OCI-LY7 (cell line): ENCODE measurements around the gene TNFAIP3. TPM values are rescaled to one million over a fixed set of nuclear protein-coding genes. Genes with fewer than 3 reads are reported as not detected.
"Not testable (repeated sequence)": the region's sequence is repeated elsewhere in the genome, so short reads cannot be mapped to it uniquely, and the experiment has no call there.

ENCODE experiments used
- BruUV-seq: library from RNA; stranded (reverse); fragments of 400-500 nt; replicated peaks from 2 replicates; lab custom pipeline; 2021; lab: Mats Ljungman, UMichigan
- CTCF ChIA-PET: fragments of 300-600 bp; sonication (Branson Sonifier 250); formaldehyde crosslinking; loops from one replicate; lab custom pipeline; 2022; ENCODE audit warnings: antibody characterized with exemption; ENCODE audit not compliant: unreplicated experiment; lab: Charles Lee
- POLR2A ChIA-PET: fragments of 300-600 bp; sonication (Branson Sonifier 250); formaldehyde crosslinking; loops from one replicate; lab custom pipeline; 2022; ENCODE audit warnings: antibody characterized with exemption; lab: Charles Lee
- DNase-seq: peaks from one replicate; pipeline ENCODE4 v3.0.0-alpha.2; 2015; ENCODE audit warnings: low spot score
- H2AFZ ChIP-seq: fragments of 200-600 bp; sonication (generic), shearing (Covaris generic); 2 replicates; pipeline ENCODE4 v1.6.1; 2014; ENCODE audit warnings: mild to moderate bottlenecking, antibody characterized with exemption, low read length, moderate library complexity
- H3K27ac ChIP-seq: fragments of 200-600 bp; sonication (generic); 2 replicates; pipeline ENCODE4 v1.5.1; 2014; ENCODE audit warnings: mixed run types, low read depth, mild to moderate bottlenecking, moderate library complexity, low read length, inconsistent platforms; ENCODE audit not compliant: poor library complexity, severe bottlenecking
- H3K36me3 ChIP-seq: fragments of 200-600 bp; sonication (generic); 2 replicates; pipeline ENCODE4 v1.6.1; 2014; ENCODE audit warnings: mild to moderate bottlenecking, antibody characterized with exemption, low read length, moderate library complexity, mixed read lengths; ENCODE audit not compliant: insufficient read depth
- H3K4me1 ChIP-seq: fragments of 200-600 bp; sonication (generic); 2 replicates; pipeline ENCODE4 v1.5.1; 2014; ENCODE audit warnings: mild to moderate bottlenecking, low read length; ENCODE audit not compliant: insufficient read depth, poor library complexity, severe bottlenecking
- H3K4me2 ChIP-seq: fragments of 200-600 bp; sonication (generic); 2 replicates; pipeline ENCODE4 v1.6.1; 2014; ENCODE audit warnings: mild to moderate bottlenecking, low read length
- H3K4me3 ChIP-seq: fragments of 200-600 bp; sonication (generic); 2 replicates; pipeline ENCODE4 v1.5.1; 2014; ENCODE audit warnings: mild to moderate bottlenecking, low read depth, low read length; ENCODE audit not compliant: poor library complexity, severe bottlenecking
- H3K79me2 ChIP-seq: fragments of 200-600 bp; sonication (generic); 2 replicates; pipeline ENCODE4 v1.6.1; 2016; ENCODE audit warnings: low read depth, mild to moderate bottlenecking, low read length, moderate library complexity, mixed read lengths; ENCODE audit not compliant: insufficient read depth
- H3K9me2 ChIP-seq: fragments of 200-600 bp; sonication (generic); 2 replicates; pipeline ENCODE4 v1.6.1; 2016; ENCODE audit warnings: mild to moderate bottlenecking, low read length, mixed read lengths; ENCODE audit not compliant: insufficient read depth
- H3K9me3 ChIP-seq: fragments of 200-600 bp; sonication (generic); 2 replicates; pipeline ENCODE4 v1.6.1; 2014; ENCODE audit warnings: mild to moderate bottlenecking, mixed run types, low read length, mixed read lengths
- H4K20me1 ChIP-seq: fragments of 200-600 bp; sonication (generic); 2 replicates; pipeline ENCODE4 v1.6.1; 2014; ENCODE audit warnings: mild to moderate bottlenecking, antibody characterized with exemption, low read length, moderate library complexity, mixed read lengths; ENCODE audit not compliant: insufficient read depth
- CTCF ChIP-seq: fragments of 200-600 bp; sonication (generic); conservative IDR thresholded peaks from 2 replicates; pipeline ENCODE4 v1.5.1; 2014; ENCODE audit warnings: mild to moderate bottlenecking, antibody characterized with exemption, low read length, moderate library complexity, mixed read lengths
- EZH2phosphoT487 ChIP-seq: fragments of 200-600 bp; sonication (generic); IDR thresholded peaks from 2 replicates; pipeline ENCODE4 v1.6.1; 2018; ENCODE audit warnings: low read depth, borderline replicate concordance, mild to moderate bottlenecking, mixed run types, antibody characterized with exemption, low read length, moderate library complexity, mixed read lengths
- intact Hi-C: fragments of 100-400 bp; cut with micrococcal nuclease; formaldehyde crosslinking; loops from one replicate; pipeline ENCODE4 v1.10.0; 2022; ENCODE audit not compliant: unreplicated experiment
- total RNA-seq, 2 experiments: library from RNA; depleted of rRNA in 1 of 2; stranded (reverse); fragments of >200 nt in 1 of 2; shearing (Covaris generic) in 1 of 2; gene quantifications; 2 replicates each; pipeline ENCODE4 v1.2.3, GENCODE V29; 2014 to 2022

The TNFAIP3 gene
- total RNA-seq, 2 experiments from 2014 or later = 8.8 to 28.3 TPM

DNA sequence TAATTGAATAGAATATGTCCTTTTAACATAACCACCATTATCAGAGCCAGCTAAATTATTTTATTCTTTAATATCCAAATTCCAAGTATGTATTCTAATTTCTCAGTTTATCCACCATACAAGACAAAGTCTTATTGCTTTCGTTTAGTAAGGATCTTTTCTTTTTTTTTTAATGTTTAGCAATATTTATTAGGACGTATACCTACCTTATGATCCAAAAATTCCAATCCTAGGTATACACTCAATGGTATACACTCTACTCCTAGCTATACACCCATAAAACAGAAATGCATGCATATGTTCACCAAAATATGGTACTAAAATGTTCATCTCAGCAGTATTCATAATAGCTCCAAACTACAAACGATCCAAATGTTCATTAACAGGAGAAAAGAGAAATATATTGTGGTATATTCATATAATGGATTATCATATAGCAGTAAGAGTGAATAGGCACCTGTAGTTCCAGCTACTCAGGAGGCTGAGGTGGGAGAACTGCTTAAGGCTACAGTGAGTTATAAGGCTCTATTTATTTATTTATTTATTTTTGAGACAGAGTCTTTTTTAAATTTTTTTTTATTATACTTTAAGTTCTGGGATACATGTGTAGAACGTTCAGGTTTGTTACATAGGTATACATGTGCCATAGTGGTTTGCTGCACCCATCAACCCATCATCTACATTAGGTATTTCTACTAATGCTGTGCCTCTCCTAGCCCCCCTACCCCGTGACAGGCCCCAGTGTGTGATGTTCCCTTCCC, 17.3 kb downstream of the TNFAIP3 start:
- no peaks in the 10 kb centered on the region for H3K9me2 ChIP-seq
- H3K4me1 ChIP-seq = peaks cover 6% of the 10 kb centered on the region
- no peak overlapping the region for H3K27ac ChIP-seq
- H3K4me3 ChIP-seq = no peak overlapping the region
- H3K9me3 ChIP-seq = no peaks in the 10 kb centered on the region
- no TSS peak for BruUV-seq
- CTCF ChIA-PET = no interaction called here
- no peak for TF ChIP-seq CTCF
- TF ChIP-seq EZH2phosphoT487 = no peak
- H3K4me2 ChIP-seq = no peak overlapping the region
- intact Hi-C loops = no loop called here
- H4K20me1 ChIP-seq = no peaks in the 10 kb centered on the region
- peaks cover 41% of the 10 kb centered on the region for H3K36me3 ChIP-seq
- no peak for DNase-seq
- H3K79me2 ChIP-seq = no peaks in the 10 kb centered on the region
- POLR2A ChIA-PET = interaction anchor here (0.6 to 1.1 kb wide), 3 partner anchors 12 to 43 kb away, joined by 3 to 5 read pairs (median 4); no protein-coding TSS in a partner anchor
- no peak overlapping the region for H2AFZ ChIP-seq

DNA sequence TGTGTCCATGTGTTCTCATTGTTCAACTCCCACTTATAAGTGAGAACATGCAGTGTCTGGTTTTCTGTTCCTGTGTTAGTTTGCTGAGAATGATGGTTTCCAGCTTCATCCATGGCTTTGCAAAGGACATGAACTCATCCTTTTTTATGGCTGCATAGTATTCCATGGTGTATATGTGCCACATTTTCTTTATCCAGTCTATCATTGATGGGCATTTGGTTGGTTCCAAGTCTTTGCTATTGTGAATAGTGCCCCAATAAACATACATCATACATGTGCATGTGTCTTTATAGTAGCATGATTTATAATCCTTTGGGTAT, 17.8 kb downstream of the TNFAIP3 start:
- intact Hi-C loops, H3K9me2 ChIP-seq, H3K4me2 ChIP-seq, DNase-seq, H3K9me3 ChIP-seq, H3K4me3 ChIP-seq, H4K20me1 ChIP-seq, BruUV-seq, H3K79me2 ChIP-seq, H3K27ac ChIP-seq, H2AFZ ChIP-seq, CTCF ChIA-PET, H3K4me1 ChIP-seq: not testable (repeated sequence)
- H3K36me3 ChIP-seq = peaks cover 36% of the 10 kb centered on the region
- POLR2A ChIA-PET = interaction anchor here (0.6 kb wide), 1 partner anchor 42 kb away, joined by 3 read pairs; no protein-coding TSS in a partner anchor

GRCh38 chr6:137886226-137886625, 19.2 kb downstream of the TNFAIP3 start:
- BruUV-seq, H3K4me1 ChIP-seq, H4K20me1 ChIP-seq, intact Hi-C loops, H2AFZ ChIP-seq, H3K9me3 ChIP-seq, H3K27ac ChIP-seq, H3K4me2 ChIP-seq, POLR2A ChIA-PET, H3K4me3 ChIP-seq, H3K9me2 ChIP-seq, CTCF ChIA-PET, H3K79me2 ChIP-seq, DNase-seq: not testable (repeated sequence)
- H3K36me3 ChIP-seq = peaks cover 22% of the 10 kb centered on the region
